Brain microvascular endothelial cell (primary cell): ENCODE measurements around the gene ZCWPW2.
A peak's percentile ranks its signal among the peaks of the same experiment; 100 is the strongest.

ENCODE experiments used
- DNase-seq: peaks from one replicate; pipeline ENCODE4 v3.0.0-alpha.2; 2020
- H3K27ac ChIP-seq: fragments of 250-450 bp; sonication (Bioruptor Pico); 2 replicates; pipeline ENCODE4 v1.5.1; 2020; ENCODE audit warnings: mild to moderate bottlenecking, moderate library complexity
- H3K27me3 ChIP-seq: fragments of 250-450 bp; sonication (Bioruptor Pico); replicated peaks from 2 replicates; pipeline ENCODE4 v1.5.1; 2020; ENCODE audit warnings: mild to moderate bottlenecking
- H3K36me3 ChIP-seq: fragments of 250-450 bp; sonication (Bioruptor Pico); replicated peaks from 2 replicates; pipeline ENCODE4 v1.5.1; 2020; ENCODE audit warnings: mild to moderate bottlenecking
- H3K4me3 ChIP-seq: 2 replicates; pipeline ENCODE4 v1.5.1; 2011; ENCODE audit warnings: low read depth, mild to moderate bottlenecking, control low read depth, low read length, moderate library complexity
- CTCF ChIP-seq: IDR thresholded peaks from 2 replicates; pipeline ENCODE4 v1.5.1; 2011; ENCODE audit warnings: low read depth, mild to moderate bottlenecking, moderate library complexity, low read length, control low read depth, inconsistent platforms; ENCODE audit errors: missing control alignments
- in situ Hi-C: cut with HindIII; loops from 2 replicates; pipeline ENCODE4 v1.10.0; 2017; ENCODE audit warnings: low sequenced_read_pairs, low pct_ligation_motif_present

Gene ZCWPW2

GRCh38 chr3:28345690-28346089 is 2.8 kb upstream of the ZCWPW2 start:
- Histone ChIP-seq H3K27ac (no peak overlapping the region), H3K27me3 (no peaks in the 10 kb centered on the region), H3K36me3 (no peaks in the 10 kb centered on the region), H3K4me3 (no peak overlapping the region)
- DNase-seq = no peak
- in situ Hi-C loops = no loop called here
- no peak for TF ChIP-seq CTCF

DNA sequence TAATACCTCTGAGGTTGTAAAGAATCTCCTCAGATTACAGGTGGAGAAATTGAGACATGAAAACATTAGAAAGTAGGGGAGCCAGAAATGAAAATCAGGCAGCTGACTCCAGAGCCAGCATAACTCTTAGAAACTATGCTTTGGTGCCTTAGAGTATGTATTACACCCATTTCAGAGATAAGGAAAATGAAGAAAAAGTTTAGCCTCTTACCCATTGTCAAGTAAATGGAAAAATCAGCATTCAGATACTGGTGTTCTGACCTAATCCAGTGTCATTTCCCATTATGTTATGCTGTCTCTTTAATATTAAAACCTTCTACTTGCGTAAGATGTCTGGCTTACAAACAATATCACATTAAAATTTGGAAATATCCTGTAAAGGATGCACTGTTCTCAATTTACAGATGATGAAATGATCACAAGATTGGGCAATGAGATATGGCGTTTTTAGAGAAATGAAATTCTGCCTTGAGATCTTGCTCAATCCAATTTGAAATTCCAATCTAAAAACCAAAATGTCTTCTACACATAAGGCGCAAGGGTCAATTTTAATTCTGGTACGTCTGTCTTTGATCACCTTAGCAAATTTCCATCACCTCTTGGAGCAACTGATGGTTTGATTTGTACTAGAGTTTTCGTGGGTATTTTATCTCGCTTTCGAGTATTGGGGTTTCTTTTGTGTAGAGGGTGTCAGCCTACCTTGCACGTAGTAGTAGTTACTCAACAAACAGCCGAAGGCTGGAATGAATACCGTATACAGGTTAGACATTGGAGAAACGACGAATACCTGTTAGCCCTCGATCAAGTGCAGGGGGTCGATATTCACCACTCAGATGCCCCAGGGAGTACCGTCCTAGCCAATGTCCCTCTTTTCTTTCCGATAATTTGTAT is 902 bp upstream of the ZCWPW2 start:
- no peaks in the 10 kb centered on the region for H3K27me3 ChIP-seq
- no peak for DNase-seq
- no peak for TF ChIP-seq CTCF
- H3K27ac ChIP-seq = peak overlapping the region; percentile 98
- H3K4me3 ChIP-seq = peak overlapping the region; percentile 89
- in situ Hi-C loops = no loop called here
- H3K36me3 ChIP-seq = no peaks in the 10 kb centered on the region

DNA sequence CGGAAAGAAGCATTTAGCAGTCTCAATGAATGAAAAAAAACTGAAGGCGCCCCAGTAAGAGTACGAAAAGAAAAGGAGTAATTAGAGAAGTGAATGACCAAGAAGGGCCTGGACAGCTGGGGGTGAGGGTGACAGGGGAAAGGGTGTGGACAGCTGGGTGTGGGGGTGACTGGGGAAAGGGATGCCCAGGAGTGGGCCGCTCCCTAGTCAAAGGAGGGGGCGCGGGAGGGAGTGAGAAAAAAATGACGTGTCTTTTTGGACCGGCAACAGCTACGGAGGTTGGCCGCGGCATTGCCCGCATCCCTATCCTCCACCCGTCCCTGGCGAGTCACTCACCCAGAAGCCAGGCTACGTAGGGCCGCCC is 274 bp upstream of the ZCWPW2 start:
- in situ Hi-C loops = no loop called here
- peak overlapping the region; percentile 98 for H3K27ac ChIP-seq
- peak overlapping the region; percentile 89 for H3K4me3 ChIP-seq
- H3K36me3 ChIP-seq = no peaks in the 10 kb centered on the region
- H3K27me3 ChIP-seq = no peaks in the 10 kb centered on the region
- no peak for DNase-seq
- TF ChIP-seq CTCF = no peak

DNA sequence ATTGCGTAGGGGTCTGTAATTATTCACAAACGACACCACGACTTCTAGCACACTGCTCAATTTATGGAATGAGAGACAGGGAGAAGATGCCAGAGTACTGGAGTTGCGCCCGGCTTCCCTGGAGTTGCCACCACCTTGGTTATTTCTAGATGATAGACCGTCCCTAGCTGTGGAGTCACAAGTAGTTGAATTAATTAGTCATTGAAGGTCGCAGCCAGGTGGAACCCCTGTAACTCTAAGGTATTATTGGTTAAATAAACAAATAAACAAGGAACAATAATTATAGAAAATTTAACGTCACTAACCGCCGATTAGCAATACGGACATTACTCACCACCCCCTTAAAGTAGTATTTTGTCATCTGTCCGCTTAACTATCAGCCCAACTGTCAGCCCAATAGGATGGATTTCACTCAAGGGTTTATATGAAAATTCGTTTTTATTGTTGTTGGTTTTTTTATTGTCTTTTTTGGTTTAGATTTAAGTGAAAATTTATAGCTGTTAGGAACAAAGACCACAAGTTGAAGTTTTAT is 1.0 kb downstream of the ZCWPW2 start:
- no peaks in the 10 kb centered on the region for H3K36me3 ChIP-seq
- H3K27me3 ChIP-seq = no peaks in the 10 kb centered on the region
- peak; percentile 5 for DNase-seq
- no peak for TF ChIP-seq CTCF
- peak overlapping the region; percentile 98 for H3K27ac ChIP-seq
- peak overlapping the region; percentile 89 for H3K4me3 ChIP-seq
- in situ Hi-C loops = no loop called here

GRCh38 chr3:28376424-28376823 is 27.9 kb downstream of the ZCWPW2 start:
- no peak for TF ChIP-seq CTCF
- Histone ChIP-seq H3K27ac (no peak overlapping the region), H3K36me3 (no peaks in the 10 kb centered on the region), H3K27me3 (no peaks in the 10 kb centered on the region), H3K4me3 (no peak overlapping the region)
- in situ Hi-C loops = no loop called here
- peak; percentile 15 for DNase-seq
